WERI-Rb-1 (cell line): ENCODE data around the gene FRS3.
A peak's percentile ranks its signal among the peaks of the same experiment; 100 is the strongest.

ENCODE experiments used
- DNase-seq: peaks from one replicate; pipeline ENCODE4 v3.0.0-alpha.2; 2020
- H3K27ac ChIP-seq: fragments of 250-450 bp; sonication (Bioruptor Pico); 2 replicates; pipeline ENCODE4 v1.5.1; 2020; ENCODE audit warnings: mild to moderate bottlenecking, moderate library complexity
- H3K27me3 ChIP-seq: fragments of 250-450 bp; sonication (Bioruptor Pico); 2 replicates; pipeline ENCODE4 v1.5.1; 2021; ENCODE audit warnings: mild to moderate bottlenecking, low read depth, moderate library complexity; ENCODE audit not compliant: insufficient read depth, severe bottlenecking
- H3K36me3 ChIP-seq: fragments of 250-450 bp; sonication (Bioruptor Pico); 2 replicates; pipeline ENCODE4 v1.5.1; 2020; ENCODE audit warnings: mild to moderate bottlenecking, moderate library complexity
- H3K4me3 ChIP-seq: 2 replicates; pipeline ENCODE4 v1.5.1; 2011; ENCODE audit warnings: low read depth, mild to moderate bottlenecking, control low read depth, low read length
- H3K9me3 ChIP-seq: fragments of 250-450 bp; sonication (Bioruptor Pico); 2 replicates; pipeline ENCODE4 v1.5.1; 2021; ENCODE audit warnings: mild to moderate bottlenecking, moderate library complexity; ENCODE audit not compliant: severe bottlenecking
- CTCF ChIP-seq: IDR thresholded peaks from 2 replicates; pipeline ENCODE4 v1.5.1; 2011; ENCODE audit warnings: low read depth, mild to moderate bottlenecking, control low read depth, inconsistent platforms, low read length

FRS3 gene

GRCh38 chr6:41786451-41787218 is 6.9 kb upstream of the FRS3 start:
- Histone ChIP-seq H3K36me3 (peaks cover 36% of the 10 kb centered on the region), H3K4me3 (peak overlapping the region; percentile 97), H3K27me3 (no peaks in the 10 kb centered on the region), H3K9me3 (no peaks in the 10 kb centered on the region), H3K27ac (peak overlapping the region; percentile 90)
- peak; percentile 93 for DNase-seq
- TF ChIP-seq CTCF = peak; percentile 90

- Histone ChIP-seq H3K27me3 (no peaks in the 10 kb centered on the region), H3K4me3 (peak overlapping the region; percentile 97), H3K9me3 (no peaks in the 10 kb centered on the region), H3K36me3 (peaks cover 28% of the 10 kb centered on the region), H3K27ac (no peak overlapping the region)
- no peak for DNase-seq
- TF ChIP-seq CTCF = no peak
Observed at GRCh38 chr6:41785689-41786450, 6.2 kb upstream of the FRS3 start.

GRCh38 chr6:41785254-41785653 is 5.6 kb upstream of the FRS3 start:
- Histone ChIP-seq H3K9me3 (no peaks in the 10 kb centered on the region), H3K4me3 (no peak overlapping the region), H3K27ac (no peak overlapping the region), H3K36me3 (peaks cover 22% of the 10 kb centered on the region), H3K27me3 (no peaks in the 10 kb centered on the region)
- DNase-seq = no peak
- TF ChIP-seq CTCF = no peak

- Histone ChIP-seq H3K9me3 (no peaks in the 10 kb centered on the region), H3K27me3 (no peaks in the 10 kb centered on the region), H3K4me3 (no peak overlapping the region), H3K27ac (no peak overlapping the region), H3K36me3 (peaks cover 16% of the 10 kb centered on the region)
- TF ChIP-seq CTCF = no peak
- DNase-seq = no peak
Observed at GRCh38 chr6:41784581-41785171, 5.0 kb upstream of the FRS3 start.

GRCh38 chr6:41783106-41783780 is 3.5 kb upstream of the FRS3 start:
- no peaks in the 10 kb centered on the region for H3K27me3 ChIP-seq
- no peak for DNase-seq
- H3K9me3 ChIP-seq = no peaks in the 10 kb centered on the region
- TF ChIP-seq CTCF = no peak
- H3K27ac ChIP-seq = no peak overlapping the region
- H3K36me3 ChIP-seq = peaks cover 4% of the 10 kb centered on the region
- no peak overlapping the region for H3K4me3 ChIP-seq
